Measurements from ENCODE around the gene SYCE1L.
"Not testable (repeated sequence)": the region's sequence is repeated elsewhere in the genome, so short reads cannot be mapped to it uniquely, and the experiment has no call there.

SYCE1L gene

DNA sequence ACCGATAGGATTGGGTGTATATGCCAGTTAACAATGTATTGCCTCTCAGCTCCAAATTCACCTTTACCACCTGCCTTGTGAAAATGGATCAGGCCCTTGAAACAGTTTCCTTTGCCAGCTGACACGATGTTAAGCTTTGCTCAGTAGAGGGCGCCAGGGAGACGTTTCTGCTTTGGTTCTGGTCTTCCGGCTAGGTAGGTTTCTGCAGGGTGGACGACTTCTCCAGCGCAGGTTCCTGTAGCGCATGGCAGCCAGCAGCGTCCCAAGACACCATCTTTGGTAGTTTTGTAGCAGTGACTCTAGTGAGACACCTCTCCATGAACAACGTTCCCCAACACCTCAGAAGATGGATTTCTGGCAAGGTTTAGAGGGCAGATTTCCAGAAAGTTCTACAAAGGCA lies 24.0 kb downstream of the SYCE1L start:
- H3K9me3 ChIP-seq (ENCODE audit: control insufficient read depth, low read length), result no peaks in the 10 kb centered on the region
- no peak overlapping the region for H3K4me3 ChIP-seq (ENCODE audit: extremely low read depth, insufficient read depth, low read length, poor library complexity, severe bottlenecking)
- 63 to 67% methylated on average over 9 of the region's 10 CpGs for WGBS, 2 experiments (ENCODE audit: insufficient coverage in 2 of 2)
- no peak overlapping the region for H3K27ac ChIP-seq (ENCODE audit: low read depth, low read length, severe bottlenecking)
- no peaks in the 10 kb centered on the region for H3K36me3 ChIP-seq (ENCODE audit: control insufficient read depth, insufficient read depth, low read length)
- no peaks in the 10 kb centered on the region for H3K4me1 ChIP-seq (ENCODE audit: control insufficient read depth, insufficient read depth, low read length, poor library complexity, severe bottlenecking)

DNA sequence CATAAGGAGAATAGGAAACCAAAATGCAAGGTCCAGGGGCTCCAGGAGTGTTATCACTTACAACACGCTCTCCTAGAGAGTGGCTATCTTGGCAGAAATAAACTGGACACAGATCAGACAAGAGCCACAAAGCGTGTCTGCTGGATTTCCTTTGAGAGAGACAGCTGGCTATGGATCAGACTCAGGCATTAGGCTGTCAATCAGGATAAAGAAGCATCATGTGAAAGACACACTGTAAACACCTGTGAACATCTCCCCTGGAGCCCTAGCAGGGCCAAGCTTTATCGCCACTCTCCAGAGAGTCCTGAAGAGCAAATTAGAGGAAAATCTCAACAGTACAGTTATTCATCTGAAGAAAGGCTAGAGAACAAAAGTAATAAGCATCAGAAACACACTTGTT lies 26.0 kb downstream of the SYCE1L start:
- Histone ChIP-seq H3K4me1 (ENCODE audit: control insufficient read depth, insufficient read depth, low read length, poor library complexity, severe bottlenecking) (no peaks in the 10 kb centered on the region), H3K27ac (ENCODE audit: low read depth, low read length, severe bottlenecking) (no peak overlapping the region), H3K36me3 (ENCODE audit: control insufficient read depth, insufficient read depth, low read length) (no peaks in the 10 kb centered on the region), H3K4me3 (ENCODE audit: extremely low read depth, insufficient read depth, low read length, poor library complexity, severe bottlenecking) (no peak overlapping the region), H3K9me3 (ENCODE audit: control insufficient read depth, low read length) (no peaks in the 10 kb centered on the region)
- 94 to 96% methylated on average over 2 of the region's 3 CpGs for WGBS, 2 experiments (ENCODE audit: insufficient coverage in 2 of 2)

- no peaks in the 10 kb centered on the region for H3K9me3 ChIP-seq (ENCODE audit: control insufficient read depth, low read length)
- WGBS, 2 experiments (ENCODE audit: insufficient coverage in 2 of 2), result 85 to 91% methylated on average over 4 to 5 of the region's 5 CpGs
- no peaks in the 10 kb centered on the region for H3K36me3 ChIP-seq (ENCODE audit: control insufficient read depth, insufficient read depth, low read length)
- no peak overlapping the region for H3K4me3 ChIP-seq (ENCODE audit: extremely low read depth, insufficient read depth, low read length, poor library complexity, severe bottlenecking)
- H3K27ac ChIP-seq (ENCODE audit: low read depth, low read length, severe bottlenecking), result no peak overlapping the region
- no peaks in the 10 kb centered on the region for H3K4me1 ChIP-seq (ENCODE audit: control insufficient read depth, insufficient read depth, low read length, poor library complexity, severe bottlenecking)
Observed at GRCh38 chr16:77227745-77228144, 28.5 kb downstream of the SYCE1L start.

DNA sequence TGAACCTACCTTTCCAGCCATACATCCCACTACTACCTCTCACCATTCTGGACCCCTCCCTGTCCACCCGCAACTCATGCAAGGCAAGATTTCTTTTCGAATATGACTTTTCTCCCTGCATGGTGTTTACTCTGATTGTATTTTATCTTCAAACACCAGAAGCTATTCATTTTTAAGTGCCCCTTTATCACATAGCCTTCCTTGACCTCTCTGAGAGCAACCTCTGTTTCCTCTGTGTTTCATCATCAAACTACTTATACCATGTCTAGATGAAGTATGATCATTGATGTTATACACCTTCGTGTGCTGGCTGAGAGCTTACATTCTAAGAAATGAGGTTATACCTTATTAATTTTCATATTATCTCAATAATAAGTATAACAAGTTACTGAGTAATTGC lies 31.8 kb downstream of the SYCE1L start:
- no peak overlapping the region for H3K4me3 ChIP-seq (ENCODE audit: extremely low read depth, insufficient read depth, low read length, poor library complexity, severe bottlenecking)
- H3K27ac ChIP-seq (ENCODE audit: low read depth, low read length, severe bottlenecking), result no peak overlapping the region
- no peaks in the 10 kb centered on the region for H3K4me1 ChIP-seq (ENCODE audit: control insufficient read depth, insufficient read depth, low read length, poor library complexity, severe bottlenecking)
- H3K9me3 ChIP-seq (ENCODE audit: control insufficient read depth, low read length), result no peaks in the 10 kb centered on the region
- no peaks in the 10 kb centered on the region for H3K36me3 ChIP-seq (ENCODE audit: control insufficient read depth, insufficient read depth, low read length)
- 95 to 100% methylated on average over 2 of the region's 3 CpGs for WGBS, 2 experiments (ENCODE audit: insufficient coverage in 2 of 2)

- no peaks in the 10 kb centered on the region for H3K36me3 ChIP-seq (ENCODE audit: control insufficient read depth, insufficient read depth, low read length)
- 83 to 93% methylated on average over 4 to 6 of the region's 9 CpGs for WGBS, 2 experiments (ENCODE audit: insufficient coverage in 2 of 2)
- H3K4me3 ChIP-seq (ENCODE audit: extremely low read depth, insufficient read depth, low read length, poor library complexity, severe bottlenecking), result no peak overlapping the region
- H3K27ac ChIP-seq (ENCODE audit: low read depth, low read length, severe bottlenecking), result no peak overlapping the region
- H3K9me3 ChIP-seq (ENCODE audit: control insufficient read depth, low read length), result no peaks in the 10 kb centered on the region
- no peaks in the 10 kb centered on the region for H3K4me1 ChIP-seq (ENCODE audit: control insufficient read depth, insufficient read depth, low read length, poor library complexity, severe bottlenecking)
Observed at GRCh38 chr16:77233799-77234519, 34.8 kb downstream of the SYCE1L start.

GRCh38 chr16:77234611-77235010 lies 35.4 kb downstream of the SYCE1L start:
- Histone ChIP-seq H3K36me3 (ENCODE audit: control insufficient read depth, insufficient read depth, low read length) (no peaks in the 10 kb centered on the region), H3K9me3 (ENCODE audit: control insufficient read depth, low read length) (no peaks in the 10 kb centered on the region), H3K27ac (ENCODE audit: low read depth, low read length, severe bottlenecking) (no peak overlapping the region), H3K4me3 (ENCODE audit: extremely low read depth, insufficient read depth, low read length, poor library complexity, severe bottlenecking) (no peak overlapping the region), H3K4me1 (ENCODE audit: control insufficient read depth, insufficient read depth, low read length, poor library complexity, severe bottlenecking) (peaks cover 2% of the 10 kb centered on the region)
- WGBS, 2 experiments (ENCODE audit: insufficient coverage in 2 of 2), result 68 to 70% methylated on average over 8 to 9 of the region's 11 CpGs

GRCh38 chr16:77236063-77236511 lies 36.9 kb downstream of the SYCE1L start:
- Histone ChIP-seq H3K4me1 (ENCODE audit: control insufficient read depth, insufficient read depth, low read length, poor library complexity, severe bottlenecking) (peaks cover 2% of the 10 kb centered on the region), H3K9me3 (ENCODE audit: control insufficient read depth, low read length) (no peaks in the 10 kb centered on the region), H3K4me3 (ENCODE audit: extremely low read depth, insufficient read depth, low read length, poor library complexity, severe bottlenecking) (no peak overlapping the region), H3K27ac (ENCODE audit: low read depth, low read length, severe bottlenecking) (no peak overlapping the region), H3K36me3 (ENCODE audit: control insufficient read depth, insufficient read depth, low read length) (no peaks in the 10 kb centered on the region)
- WGBS, 2 experiments (ENCODE audit: insufficient coverage in 2 of 2), result 3% methylated on average over 19 to 21 of the region's 21 CpGs

GRCh38 chr16:77238593-77238992 lies 39.4 kb downstream of the SYCE1L start:
- peaks cover 2% of the 10 kb centered on the region for H3K4me1 ChIP-seq (ENCODE audit: control insufficient read depth, insufficient read depth, low read length, poor library complexity, severe bottlenecking)
- no peak overlapping the region for H3K27ac ChIP-seq (ENCODE audit: low read depth, low read length, severe bottlenecking)
- H3K36me3 ChIP-seq (ENCODE audit: control insufficient read depth, insufficient read depth, low read length), result no peaks in the 10 kb centered on the region
- WGBS, 2 experiments (ENCODE audit: insufficient coverage in 2 of 2), result 80 to 100% methylated on average over 1 to 4 of the region's 5 CpGs
- no peaks in the 10 kb centered on the region for H3K9me3 ChIP-seq (ENCODE audit: control insufficient read depth, low read length)
- H3K4me3 ChIP-seq (ENCODE audit: extremely low read depth, insufficient read depth, low read length, poor library complexity, severe bottlenecking), result no peak overlapping the region

DNA sequence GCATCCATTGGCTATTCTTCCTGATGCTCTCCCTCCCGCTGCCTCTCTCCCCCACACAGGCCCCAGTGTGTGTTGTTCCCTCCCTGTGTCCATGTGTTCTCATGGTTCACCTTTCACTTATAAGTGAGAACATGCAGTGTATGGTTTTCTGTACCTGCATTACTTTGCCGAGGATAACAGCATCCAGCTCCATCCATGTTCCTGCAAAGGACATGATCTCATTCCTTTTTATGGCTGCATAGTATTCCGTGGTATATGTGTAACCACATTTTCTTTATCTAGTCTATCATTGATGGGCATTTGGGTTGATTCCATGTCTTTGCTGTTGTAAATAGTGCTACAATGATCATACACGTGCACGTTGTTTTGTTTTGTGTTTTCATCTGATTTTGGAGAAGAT lies 43.3 kb downstream of the SYCE1L start:
- H3K27ac ChIP-seq (ENCODE audit: low read depth, low read length, severe bottlenecking); H3K4me1 ChIP-seq (ENCODE audit: control insufficient read depth, insufficient read depth, low read length, poor library complexity, severe bottlenecking); H3K4me3 ChIP-seq (ENCODE audit: extremely low read depth, insufficient read depth, low read length, poor library complexity, severe bottlenecking); H3K9me3 ChIP-seq (ENCODE audit: control insufficient read depth, low read length); H3K36me3 ChIP-seq (ENCODE audit: control insufficient read depth, insufficient read depth, low read length): not testable (repeated sequence)
- 79% methylated on average over 3 of the region's 5 CpGs; no CpG with 5 or more reads in 1 of the 2 experiments for WGBS, 2 experiments (ENCODE audit: insufficient coverage in 2 of 2)

GRCh38 chr16:77246150-77246549 lies 46.9 kb downstream of the SYCE1L start:
- Histone ChIP-seq H3K36me3 (ENCODE audit: control insufficient read depth, insufficient read depth, low read length) (no peaks in the 10 kb centered on the region), H3K9me3 (ENCODE audit: control insufficient read depth, low read length) (no peaks in the 10 kb centered on the region), H3K4me3 (ENCODE audit: extremely low read depth, insufficient read depth, low read length, poor library complexity, severe bottlenecking) (no peak overlapping the region), H3K4me1 (ENCODE audit: control insufficient read depth, insufficient read depth, low read length, poor library complexity, severe bottlenecking) (no peaks in the 10 kb centered on the region), H3K27ac (ENCODE audit: low read depth, low read length, severe bottlenecking) (no peak overlapping the region)
- whole genome bisulfite sequencing, 2 experiments (ENCODE audit: insufficient coverage in 2 of 2), result 94 to 96% methylated on average over 2 of the region's 2 CpGs

GRCh38 chr16:77250400-77250799 lies 51.2 kb downstream of the SYCE1L start:
- no peak overlapping the region for H3K27ac ChIP-seq (ENCODE audit: low read depth, low read length, severe bottlenecking)
- no peaks in the 10 kb centered on the region for H3K9me3 ChIP-seq (ENCODE audit: control insufficient read depth, low read length)
- no peaks in the 10 kb centered on the region for H3K4me1 ChIP-seq (ENCODE audit: control insufficient read depth, insufficient read depth, low read length, poor library complexity, severe bottlenecking)
- no peak overlapping the region for H3K4me3 ChIP-seq (ENCODE audit: extremely low read depth, insufficient read depth, low read length, poor library complexity, severe bottlenecking)
- WGBS, 2 experiments (ENCODE audit: insufficient coverage in 2 of 2), result 83 to 90% methylated on average over 1 to 2 of the region's 4 CpGs
- H3K36me3 ChIP-seq (ENCODE audit: control insufficient read depth, insufficient read depth, low read length), result no peaks in the 10 kb centered on the region
